ENCODE data around the gene ZYX.
"Not testable (repeated sequence)": the region's sequence is repeated elsewhere in the genome, so short reads cannot be mapped to it uniquely, and the experiment has no call there.

ZYX gene

GRCh38 chr7:143418681-143419458, 37.7 kb downstream of the ZYX start:
- DNase-seq (ENCODE audit: low read depth): no peak

DNA sequence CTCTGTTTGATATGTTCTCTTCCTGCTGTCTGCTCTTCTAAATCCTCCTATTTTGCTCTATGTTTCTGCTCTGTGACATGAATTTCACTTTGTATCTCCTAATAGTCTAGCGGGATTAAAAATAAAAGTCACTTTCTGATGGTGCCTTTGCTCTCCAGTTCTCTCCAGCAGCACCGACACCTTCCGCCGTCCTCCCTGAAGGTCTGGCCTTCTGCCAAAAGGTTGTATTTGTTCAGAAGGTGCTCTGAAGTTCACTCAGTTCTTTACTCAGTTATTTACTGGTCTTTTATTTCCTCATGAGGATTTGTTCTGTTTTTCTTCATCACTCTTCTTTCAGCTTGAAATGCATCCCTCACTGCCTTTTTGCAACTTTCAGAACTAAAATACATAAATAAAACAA, 38.7 kb downstream of the ZYX start:
- DNase-seq (ENCODE audit: low read depth): no peak

- not testable (repeated sequence) for DNase-seq (ENCODE audit: low read depth)
These were observed 39.5 kb downstream of the ZYX start for GRCh38 chr7:143420624-143421023.

DNA sequence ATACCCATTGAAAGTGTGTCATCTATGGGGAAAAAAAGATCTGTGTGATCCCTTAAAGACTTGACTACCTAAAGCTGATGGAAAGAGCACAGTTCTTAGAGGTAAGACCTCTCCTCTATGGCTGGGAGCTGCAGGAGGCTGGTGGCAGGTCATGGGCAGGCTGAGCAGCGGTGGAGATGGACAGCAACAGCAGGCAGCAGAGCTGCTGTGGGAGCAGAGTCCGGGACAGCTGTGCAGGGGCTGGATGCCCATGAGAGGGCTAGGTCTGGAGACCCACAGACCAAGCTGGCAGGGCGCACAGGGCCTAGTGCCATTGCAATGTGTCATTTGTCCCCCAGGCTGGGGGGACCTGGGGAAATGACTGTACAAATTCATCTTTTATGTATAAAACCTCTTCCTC, 40.9 kb downstream of the ZYX start:
- DNase-seq (ENCODE audit: low read depth): no peak

GRCh38 chr7:143424476-143424875, 43.3 kb downstream of the ZYX start:
- not testable (repeated sequence) for DNase-seq (ENCODE audit: low read depth)

DNA sequence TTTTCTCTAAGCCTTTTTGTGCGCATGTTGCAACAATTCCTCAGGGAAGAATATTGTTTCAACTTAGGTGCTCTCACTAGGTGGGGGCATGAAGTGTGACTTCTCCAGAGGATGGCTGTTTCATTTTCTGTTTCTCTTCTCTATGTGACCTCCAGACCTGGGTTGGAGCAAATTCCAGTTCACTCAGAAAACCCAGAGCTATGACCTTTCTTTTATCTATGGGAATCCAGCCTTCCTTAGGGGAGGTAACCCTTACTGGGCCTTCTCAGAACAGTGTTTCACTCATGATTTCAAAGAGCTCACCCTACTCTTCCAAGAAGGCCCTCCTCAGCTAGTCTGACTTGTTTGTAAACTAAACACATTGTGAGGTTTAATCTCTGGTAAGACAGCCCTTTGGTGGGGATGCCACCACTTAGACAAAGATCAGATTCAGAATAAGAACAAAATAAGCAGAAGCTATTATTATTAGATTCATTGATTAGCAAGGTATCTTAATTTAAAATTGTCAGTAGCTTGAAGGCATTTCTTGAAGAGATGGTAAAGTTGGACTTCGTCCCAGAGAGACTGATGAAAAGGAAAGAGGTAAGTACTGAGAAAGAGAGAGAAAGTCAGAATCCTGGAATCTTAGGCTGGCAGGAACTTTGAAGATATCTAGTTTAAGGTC, 45.5 kb downstream of the ZYX start:
- no peak for DNase-seq (ENCODE audit: low read depth)

GRCh38 chr7:143429770-143430698, 48.9 kb downstream of the ZYX start:
- DNase-seq (ENCODE audit: low read depth): no peak

- no peak for DNase-seq (ENCODE audit: low read depth)
These were observed 50.0 kb downstream of the ZYX start for GRCh38 chr7:143431109-143431508.

DNA sequence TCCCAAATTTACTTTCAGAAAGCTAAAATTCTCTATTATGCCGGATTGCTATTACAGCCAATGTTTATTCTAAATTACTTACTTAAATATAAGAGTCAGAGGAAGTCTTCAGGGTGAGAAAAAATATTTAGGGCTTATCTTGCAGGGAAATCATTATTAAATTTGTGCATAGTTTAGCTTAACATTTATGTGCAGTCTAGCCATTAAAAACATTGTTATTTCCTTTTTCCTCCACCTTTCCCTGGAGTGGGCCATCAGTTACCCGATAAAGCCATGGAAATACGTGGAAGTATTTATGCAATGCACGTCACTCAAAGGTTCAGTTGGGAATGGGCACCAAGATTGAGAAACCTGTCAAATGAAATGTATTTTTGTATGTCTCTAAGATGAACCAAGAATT, 52.6 kb downstream of the ZYX start:
- no peak for DNase-seq (ENCODE audit: low read depth)

DNA sequence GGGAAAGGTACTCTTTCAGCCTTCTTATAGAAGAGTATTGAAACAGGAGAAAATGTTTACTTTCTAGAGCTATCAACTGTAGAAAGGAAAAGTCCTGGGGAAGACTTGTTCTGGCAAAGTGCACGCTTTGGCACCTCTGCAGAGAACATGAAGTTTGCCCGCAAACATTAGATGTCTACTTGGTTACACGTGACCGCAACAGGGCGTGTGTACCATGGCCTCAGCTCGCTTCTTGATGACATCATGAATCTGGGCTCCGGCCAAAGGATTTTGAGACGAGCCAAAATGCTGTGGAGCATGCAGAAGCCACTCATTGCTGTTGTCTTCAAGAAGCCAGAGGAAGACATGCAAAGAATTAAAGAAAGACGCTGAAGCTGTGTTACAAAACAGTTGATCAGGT, 53.5 kb downstream of the ZYX start:
- DNase-seq (ENCODE audit: low read depth): no peak

DNA sequence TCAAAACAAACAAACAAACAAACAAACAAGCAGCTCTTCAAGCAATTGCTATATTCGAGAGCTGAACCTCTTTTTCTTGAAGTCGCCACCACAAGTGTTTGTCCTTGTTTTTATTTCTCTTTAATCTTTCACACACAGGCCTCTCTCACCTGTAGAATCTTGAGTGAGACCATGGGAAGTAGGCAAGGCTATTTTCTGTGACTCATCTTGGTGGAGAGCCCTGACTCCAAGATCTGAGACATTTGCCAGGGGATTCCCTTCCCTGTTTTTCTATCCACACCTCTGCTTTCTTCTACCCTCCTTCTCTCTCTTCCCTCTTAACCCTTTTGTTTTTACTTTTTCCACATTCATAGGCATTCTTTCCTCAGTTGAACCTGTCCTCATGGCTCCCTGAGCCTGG, 54.1 kb downstream of the ZYX start:
- DNase-seq (ENCODE audit: low read depth): no peak

GRCh38 chr7:143436325-143436946, 55.3 kb downstream of the ZYX start:
- no peak for DNase-seq (ENCODE audit: low read depth)

- DNase-seq (ENCODE audit: low read depth): no peak
These were observed 56.4 kb downstream of the ZYX start for GRCh38 chr7:143437578-143437977.

GRCh38 chr7:143439866-143440265, 58.7 kb downstream of the ZYX start:
- DNase-seq (ENCODE audit: low read depth): no peak
